ENCODE results near the gene EPGN.
A peak's percentile ranks its signal among the peaks of the same experiment; 100 is the strongest.
"Not testable (repeated sequence)": the region's sequence is repeated elsewhere in the genome, so short reads cannot be mapped to it uniquely, and the experiment has no call there.

Gene EPGN

DNA sequence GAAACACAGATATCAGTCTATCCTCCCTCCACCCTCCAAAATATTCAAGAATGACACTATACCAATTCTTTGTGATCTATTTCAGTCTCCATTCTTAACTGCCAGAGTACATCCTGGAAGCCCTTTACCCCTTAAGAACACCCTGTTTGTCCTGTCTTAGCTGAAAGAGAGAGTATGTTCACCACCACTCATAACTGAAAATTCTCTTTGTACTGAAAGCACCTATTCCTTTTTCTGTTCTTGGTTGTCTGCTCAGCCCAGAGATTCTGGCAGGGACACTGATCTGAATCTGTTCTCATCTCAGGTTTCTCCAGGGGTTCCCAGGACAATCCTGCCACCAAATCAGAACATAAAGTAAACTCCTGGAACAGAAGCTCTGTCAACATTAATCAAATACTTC lies 31.2 kb downstream of the EPGN start:
- no peak for DNase-seq (ENCODE audit: low read depth, low spot score)

DNA sequence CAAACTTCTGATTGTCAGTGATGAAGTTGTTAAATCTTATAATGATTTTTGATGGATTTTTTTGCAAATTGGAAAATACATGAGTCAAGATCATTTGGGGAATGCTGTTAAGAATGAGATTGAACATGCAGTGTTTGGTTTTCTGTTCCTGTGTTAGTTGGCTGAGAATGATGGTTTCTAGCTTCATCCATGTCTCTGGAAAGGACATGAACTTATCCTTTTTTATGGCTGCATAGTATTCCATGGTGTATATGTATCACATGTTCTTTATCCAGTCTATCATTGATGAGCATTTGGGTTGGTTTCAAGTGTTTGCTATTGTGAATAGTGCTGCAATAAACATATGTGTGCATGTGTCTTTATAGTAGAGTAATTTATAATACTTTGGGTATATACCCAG lies 32.2 kb downstream of the EPGN start:
- not testable (repeated sequence) for DNase-seq (ENCODE audit: low read depth, low spot score)

DNA sequence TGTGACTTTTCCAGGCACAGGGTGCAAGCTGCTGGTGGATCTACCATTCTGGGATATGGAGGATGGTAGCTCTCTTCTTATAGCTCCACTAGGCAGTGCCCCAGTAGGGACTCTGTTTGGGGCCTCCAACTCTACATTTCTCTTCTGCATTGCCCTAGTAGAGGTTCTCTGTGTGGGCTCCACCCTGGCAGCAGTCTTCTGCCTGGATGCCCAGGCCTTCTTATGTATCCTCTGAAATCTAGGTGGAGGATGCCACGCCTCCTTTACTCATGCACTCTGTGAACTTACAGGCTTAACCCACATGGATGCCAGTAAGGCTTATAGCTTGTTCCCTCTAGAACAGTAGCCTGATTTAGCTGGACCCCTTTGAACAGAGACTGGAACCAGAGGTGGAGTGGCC lies 35.8 kb downstream of the EPGN start:
- no peak for DNase-seq (ENCODE audit: low read depth, low spot score)

DNA sequence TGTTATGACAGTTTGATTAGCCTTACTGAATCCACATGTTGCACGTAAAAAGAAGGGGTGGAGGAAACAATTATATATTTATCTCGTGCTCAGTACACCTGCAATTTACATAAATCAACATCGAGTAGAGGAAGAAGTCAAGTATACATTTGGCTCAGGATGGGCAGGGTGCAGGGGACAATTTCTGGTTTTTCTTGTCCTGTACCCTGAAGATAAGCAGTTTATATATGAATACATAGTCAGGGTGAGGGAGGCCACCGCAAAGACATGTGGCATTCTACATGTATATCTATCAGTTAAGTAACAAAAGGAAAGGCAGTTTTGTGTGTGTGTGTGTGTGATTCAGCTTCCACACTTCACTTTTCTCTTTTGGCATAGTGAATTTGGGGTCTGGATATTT lies 45.6 kb downstream of the EPGN start:
- DNase-seq (ENCODE audit: low read depth, low spot score): no peak

DNA sequence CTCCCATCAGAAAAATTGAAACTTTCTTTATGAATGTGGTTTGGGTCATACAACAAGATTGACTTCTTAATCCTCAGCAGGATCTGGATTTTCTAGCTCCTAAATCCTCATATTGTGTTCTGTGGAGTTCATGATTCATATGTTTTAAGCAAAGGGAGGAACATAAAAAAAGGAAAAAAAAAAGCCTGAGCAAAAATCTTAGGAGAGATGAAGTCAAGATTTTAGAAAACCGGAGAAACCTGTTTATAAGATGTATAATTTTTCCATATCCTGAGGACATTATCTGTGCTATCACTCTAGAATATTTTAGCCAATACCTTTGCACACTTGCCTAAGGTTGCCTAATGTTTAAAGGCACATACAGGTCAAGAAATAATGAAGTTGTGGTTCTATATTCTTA lies 49.7 kb downstream of the EPGN start:
- DNase-seq (ENCODE audit: low read depth, low spot score): no peak

DNA sequence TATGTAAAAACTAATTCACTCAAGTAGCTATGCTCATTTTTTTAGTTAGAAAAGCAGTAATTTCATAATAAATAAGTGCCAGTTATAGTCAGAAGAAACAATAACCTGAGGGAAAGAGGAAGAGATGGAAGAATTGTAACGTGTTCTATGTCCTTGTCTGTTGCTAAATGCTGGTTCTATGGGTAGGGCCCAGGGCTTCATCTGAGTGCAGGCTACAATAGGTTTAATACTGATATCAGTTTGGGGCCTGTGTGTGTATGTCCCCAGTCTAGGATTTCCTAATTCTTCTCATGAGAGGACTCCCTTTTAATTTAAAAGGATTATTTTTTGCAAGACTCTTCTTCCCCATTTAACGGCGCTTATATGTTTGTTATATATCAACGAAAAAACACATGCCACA lies 53.4 kb downstream of the EPGN start:
- no peak for DNase-seq (ENCODE audit: low read depth, low spot score)

DNA sequence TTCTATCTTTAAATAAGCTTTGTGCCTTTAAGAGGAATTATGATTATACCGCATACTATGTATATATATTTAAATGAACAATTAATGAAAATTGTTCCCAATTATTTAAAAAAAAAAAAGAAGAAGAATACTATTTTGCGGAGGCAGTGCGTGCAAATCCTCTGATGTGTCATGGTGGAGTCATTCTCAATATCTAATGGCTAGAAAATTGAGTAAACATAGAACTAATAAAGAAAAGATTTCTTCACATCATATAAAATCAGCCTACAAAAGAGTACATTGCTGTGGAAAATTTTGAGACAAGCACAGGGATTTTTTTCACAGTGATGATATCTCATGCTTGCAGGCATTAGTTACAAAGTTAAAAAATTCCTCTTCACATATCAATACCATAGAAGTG lies 54.1 kb downstream of the EPGN start:
- no peak for DNase-seq (ENCODE audit: low read depth, low spot score)

DNA sequence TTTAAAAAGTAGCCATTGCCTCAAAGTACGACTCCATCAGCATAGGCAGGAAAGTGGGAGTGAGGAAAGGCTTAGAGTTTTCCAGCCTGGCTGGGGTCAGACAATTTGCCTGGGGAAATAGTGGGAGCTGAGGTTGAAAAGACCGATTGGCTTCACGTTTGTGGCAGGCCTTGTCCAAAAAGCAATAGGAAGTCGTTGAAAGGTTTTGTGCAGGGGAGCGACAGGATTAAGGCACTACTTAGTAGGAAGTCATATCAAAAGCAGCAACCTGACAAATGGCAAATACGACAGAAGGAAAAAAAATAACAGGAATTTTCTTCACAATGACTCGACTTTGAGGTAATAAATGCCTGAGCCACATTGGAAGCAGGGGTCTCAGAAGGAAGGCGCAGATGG lies 56.0 kb downstream of the EPGN start:
- DNase-seq (ENCODE audit: low read depth, low spot score): no peak

DNA sequence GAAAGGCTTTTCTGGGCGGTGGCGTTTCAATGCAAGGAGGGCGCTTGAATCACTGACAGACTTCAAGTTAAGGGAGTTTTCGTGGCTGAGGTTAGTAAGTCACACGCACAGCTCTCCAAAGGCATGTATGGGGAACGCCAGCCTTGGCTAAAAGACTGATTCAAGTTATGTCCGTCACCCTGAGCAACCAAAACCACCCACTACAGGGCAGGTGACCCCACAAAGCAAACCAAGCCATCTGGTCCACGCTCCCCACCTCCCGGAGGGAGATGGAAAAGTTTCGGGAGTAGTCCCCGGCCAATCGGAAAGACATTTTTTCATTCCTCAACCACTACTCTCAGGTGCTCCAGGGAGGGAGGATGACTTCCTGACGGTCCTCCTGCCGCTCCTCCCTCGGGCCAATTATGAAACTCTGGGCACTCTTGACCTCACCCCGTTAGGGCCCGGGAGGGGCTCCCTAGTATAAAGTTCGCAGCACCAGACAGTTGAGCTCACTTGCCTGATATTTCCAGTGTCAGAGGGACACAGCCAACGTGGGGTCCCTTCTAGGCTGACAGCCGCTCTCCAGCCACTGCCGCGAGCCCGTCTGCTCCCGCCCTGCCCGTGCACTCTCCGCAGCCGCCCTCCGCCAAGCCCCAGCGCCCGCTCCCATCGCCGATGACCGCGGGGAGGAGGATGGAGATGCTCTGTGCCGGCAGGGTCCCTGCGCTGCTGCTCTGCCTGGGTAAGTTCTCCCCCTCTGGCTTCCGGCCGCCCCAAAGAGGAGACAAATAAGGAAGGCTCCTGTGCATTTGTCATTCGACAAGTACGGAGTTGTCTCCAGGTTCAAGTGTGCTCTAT lies 56.6 kb downstream of the EPGN start, which contains the start of gene EREG:
Gene EREG (plus strand): TSS at position 494 of the 840 bp plus-strand sequence. CDS start 164 bp downstream, at position 658.
- peak; percentile 45 for DNase-seq (ENCODE audit: low read depth, low spot score)

DNA sequence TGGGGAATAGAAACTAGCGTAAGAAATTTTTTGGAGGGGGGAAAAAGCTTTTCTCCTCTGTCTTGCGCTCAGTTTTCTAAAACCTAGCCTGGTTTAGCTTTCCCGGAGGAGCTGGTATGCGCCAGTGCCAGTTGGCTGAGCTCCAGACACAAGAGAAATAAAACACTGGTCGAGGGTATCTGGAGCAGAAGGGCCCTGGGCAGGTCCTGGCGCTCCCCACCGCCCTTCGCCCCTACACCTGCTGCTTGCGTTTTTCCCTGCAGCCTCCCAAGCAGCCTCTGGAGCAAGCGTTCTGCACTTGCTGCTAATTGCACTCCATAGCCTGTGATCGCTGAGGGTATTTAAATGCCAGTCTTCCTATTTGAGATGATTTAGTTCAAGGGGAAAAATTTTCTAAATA lies 57.5 kb downstream of the EPGN start:
- no peak for DNase-seq (ENCODE audit: low read depth, low spot score)
